ENCODE measurements around the gene LAG3.
"Not testable (repeated sequence)": the region's sequence is repeated elsewhere in the genome, so short reads cannot be mapped to it uniquely, and the experiment has no call there.

Gene LAG3

GRCh38 chr12:6772331-6772695 is at the start of gene LAG3:
LAG3 (plus strand) TSS chr12:6772520; CDS start chr12:6772853, 333 bp downstream.
- DNase-seq (ENCODE audit: low read depth in 4 of 4, low spot score in 1 of 4), result peak in 2 of 4 experiments; percentile 57 to 69

GRCh38 chr12:6722863-6723262 is 49.5 kb upstream of the LAG3 start:
- no peak for DNase-seq (ENCODE audit: low read depth in 4 of 4, low spot score in 1 of 4)

DNA sequence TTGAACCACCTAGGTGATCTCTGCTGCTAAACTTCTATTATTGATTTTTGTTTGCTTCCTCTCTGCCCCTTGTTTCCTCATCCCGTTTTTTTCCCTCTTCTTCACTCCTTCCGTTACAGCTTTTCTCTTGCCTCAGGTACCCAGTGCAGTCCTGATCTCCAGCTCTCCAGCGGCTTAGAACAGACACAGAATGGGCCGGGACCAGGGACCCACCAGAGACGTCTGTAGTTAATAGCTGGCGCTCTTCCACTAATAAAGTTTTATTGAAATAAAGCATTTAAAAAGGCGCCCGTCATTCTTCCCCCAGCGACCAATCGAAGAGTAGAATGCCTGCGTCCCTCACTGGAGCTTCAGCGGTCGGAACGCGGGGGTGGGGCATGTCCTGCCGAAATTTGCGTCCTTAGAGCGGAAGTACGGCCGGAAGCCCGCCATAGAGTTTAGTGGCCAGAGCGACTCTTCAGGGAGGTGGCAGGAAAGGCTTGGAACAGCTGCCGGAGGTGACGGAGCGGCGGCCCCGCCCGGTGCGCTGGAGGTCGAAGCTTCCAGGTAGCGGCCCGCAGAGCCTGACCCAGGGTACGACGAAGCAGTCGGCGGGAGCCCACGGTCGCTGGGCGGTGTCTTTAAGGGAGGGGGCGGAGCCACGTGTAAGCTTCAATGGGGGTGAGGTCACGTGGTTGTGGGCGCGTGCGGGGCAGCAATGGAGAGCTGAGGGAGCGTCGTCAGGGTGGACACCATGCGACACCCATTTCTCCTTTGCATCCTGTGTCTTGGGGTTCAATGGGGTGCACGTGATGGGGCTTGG is 48.5 kb upstream of the LAG3 start, which contains the start of gene COPS7A:
Gene COPS7A (plus strand): TSS at position 440 of the 802 bp plus-strand sequence. CDS start 611 bp downstream, outside the sequence.
- peak; percentile 76 to 99 (median 90) for DNase-seq (ENCODE audit: low read depth in 4 of 4, low spot score in 1 of 4)

DNA sequence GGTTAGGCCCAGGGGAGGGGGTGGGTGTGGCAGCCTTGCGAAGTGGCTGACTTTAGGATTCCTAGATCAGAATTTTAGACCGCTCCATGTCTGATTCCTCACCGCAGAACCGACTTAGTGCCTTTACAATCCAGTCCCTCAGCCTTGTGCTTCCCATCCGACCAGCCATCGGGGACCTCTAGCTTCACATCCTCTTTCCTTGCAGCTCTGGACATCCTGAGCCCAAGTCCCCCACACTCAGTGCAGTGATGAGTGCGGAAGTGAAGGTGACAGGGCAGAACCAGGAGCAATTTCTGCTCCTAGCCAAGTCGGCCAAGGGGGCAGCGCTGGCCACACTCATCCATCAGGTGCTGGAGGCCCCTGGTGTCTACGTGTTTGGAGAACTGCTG is 47.9 kb upstream of the LAG3 start:
- DNase-seq (ENCODE audit: low read depth in 4 of 4, low spot score in 1 of 4), result no peak

- DNase-seq (ENCODE audit: low read depth in 4 of 4, low spot score in 1 of 4), result no peak
Observed at GRCh38 chr12:6725350-6725749, 47.0 kb upstream of the LAG3 start.

DNA sequence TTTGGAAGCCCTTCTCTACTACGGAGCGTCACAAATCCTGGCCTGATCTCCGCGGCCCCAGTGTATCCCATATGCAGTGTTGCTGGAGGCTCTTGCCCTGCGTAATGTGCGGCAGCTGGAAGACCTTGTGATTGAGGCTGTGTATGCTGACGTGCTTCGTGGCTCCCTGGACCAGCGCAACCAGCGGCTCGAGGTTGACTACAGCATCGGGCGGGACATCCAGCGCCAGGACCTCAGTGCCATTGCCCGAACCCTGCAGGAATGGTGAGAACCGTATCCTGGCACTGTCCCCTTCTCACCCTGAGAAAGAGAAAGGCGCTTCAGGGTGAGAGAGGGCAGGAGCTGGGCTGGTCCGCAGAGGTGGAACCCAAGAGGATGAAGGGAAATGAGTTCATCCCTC is 43.1 kb upstream of the LAG3 start:
- no peak for DNase-seq (ENCODE audit: low read depth in 4 of 4, low spot score in 1 of 4)

DNA sequence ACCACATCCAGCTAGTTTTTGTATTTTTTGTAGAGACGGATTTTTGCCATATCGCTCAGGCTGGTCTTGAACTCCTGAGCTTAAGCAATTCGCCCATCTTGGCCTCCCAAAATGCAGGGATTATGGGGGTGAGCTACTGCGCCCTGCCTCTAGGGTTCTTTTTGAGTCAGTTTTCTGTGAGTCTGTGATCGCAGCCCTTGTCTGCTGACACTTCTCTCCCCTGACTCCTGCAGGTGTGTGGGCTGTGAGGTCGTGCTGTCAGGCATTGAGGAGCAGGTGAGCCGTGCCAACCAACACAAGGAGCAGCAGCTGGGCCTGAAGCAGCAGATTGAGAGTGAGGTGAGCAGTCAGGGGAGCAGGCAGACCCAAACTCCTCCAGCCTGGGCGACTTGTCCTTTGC is 42.2 kb upstream of the LAG3 start:
- DNase-seq (ENCODE audit: low read depth in 4 of 4, low spot score in 1 of 4), result no peak

DNA sequence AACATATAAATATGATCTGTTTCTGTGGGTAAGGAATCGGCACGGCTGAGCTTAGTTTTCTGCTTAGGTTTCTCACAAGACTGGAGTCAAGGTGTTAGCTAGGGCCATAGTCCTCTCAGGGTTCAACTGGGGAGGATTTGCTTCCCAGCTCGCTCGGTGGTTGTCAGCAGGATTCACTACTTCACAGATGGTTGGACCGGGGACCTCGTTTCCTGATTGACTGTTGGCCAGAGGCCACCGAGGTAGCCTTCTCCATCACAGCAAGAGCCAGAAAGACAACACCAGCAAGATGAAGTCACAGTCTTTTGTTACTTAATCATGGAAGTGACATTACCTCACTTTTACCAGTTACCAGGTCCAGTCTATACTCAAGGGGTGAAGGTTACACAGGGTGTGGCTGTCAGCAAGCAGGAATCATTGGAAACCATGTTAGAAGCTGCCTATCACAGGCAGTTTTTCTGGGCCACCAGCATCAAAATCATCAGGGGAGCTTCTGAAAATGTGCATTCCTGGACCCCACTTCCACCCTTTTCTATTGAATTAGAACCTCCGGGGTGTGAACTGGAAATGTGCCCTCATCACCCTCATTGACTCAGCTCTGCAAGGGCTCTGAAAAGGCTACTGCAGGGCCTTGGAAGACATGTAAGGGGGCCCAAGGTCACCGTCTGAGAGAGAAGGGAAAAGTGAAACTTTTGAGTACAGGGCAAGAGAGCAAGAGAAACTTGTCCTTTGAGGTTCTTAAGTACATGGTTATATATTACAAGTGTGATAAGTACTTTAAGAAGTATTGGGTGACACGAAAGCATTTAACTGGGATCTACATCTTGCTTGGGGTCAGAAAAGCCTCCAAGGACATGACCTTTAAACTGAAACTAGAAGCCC is 37.6 kb upstream of the LAG3 start:
- no peak for DNase-seq (ENCODE audit: low read depth in 4 of 4, low spot score in 1 of 4)

DNA sequence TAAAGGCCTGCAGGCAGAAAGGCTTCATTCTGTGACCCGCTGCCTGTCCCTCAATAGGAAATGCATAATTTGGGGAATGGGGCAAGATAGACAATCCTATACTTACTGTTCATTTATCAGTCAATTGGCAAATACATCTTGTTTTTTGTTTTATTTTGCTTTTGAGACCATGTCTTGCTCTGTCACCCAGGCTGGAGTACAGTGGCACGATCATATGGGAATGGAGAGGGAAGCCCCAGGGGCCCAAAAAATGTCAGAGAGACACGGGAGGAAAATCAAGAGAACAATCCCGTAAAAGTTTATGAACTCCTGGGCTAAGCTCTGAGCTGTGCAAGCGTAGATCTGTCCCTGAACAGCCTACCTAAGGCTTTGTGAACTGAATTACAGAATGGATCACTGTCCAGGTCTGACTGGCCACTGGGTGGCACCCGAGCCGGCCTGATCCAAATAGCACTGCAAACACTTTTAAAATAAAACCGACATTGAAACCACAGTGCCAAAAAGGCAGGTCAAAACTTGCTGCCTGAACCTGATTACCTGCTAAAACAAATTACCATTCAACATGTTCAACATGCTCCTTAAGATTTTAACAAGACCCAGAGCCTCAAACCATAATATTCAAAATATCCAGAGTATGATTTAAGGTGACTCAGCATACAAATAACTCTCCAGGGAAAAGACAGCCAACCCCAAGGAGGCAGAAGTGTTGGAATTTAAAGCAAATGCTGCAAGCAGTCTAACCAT is 36.7 kb upstream of the LAG3 start:
- no peak for DNase-seq (ENCODE audit: low read depth in 4 of 4, low spot score in 1 of 4)

GRCh38 chr12:6736754-6737153 is 35.6 kb upstream of the LAG3 start:
- no peak for DNase-seq (ENCODE audit: low read depth in 4 of 4, low spot score in 1 of 4)

DNA sequence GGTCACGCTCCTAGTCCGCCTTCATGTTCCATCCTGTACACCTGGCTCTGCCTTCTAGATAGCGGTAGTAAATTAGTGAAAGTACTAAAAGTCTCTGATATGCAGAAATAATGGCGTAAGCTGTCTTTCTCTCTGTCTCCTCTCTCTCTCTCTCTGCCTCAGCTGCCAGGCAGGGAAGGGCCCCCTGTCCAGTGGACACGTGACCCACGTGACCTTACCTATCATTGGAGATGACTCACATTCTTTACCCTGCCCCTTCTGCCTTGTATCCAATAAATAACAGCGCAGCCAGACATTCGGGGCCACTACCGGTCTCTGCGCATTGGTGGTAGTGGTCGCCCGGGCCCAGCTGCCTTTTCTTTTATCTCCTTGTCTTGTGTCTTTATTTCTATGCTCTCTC is 30.2 kb upstream of the LAG3 start:
- not testable (repeated sequence) for DNase-seq (ENCODE audit: low read depth in 4 of 4, low spot score in 1 of 4)

DNA sequence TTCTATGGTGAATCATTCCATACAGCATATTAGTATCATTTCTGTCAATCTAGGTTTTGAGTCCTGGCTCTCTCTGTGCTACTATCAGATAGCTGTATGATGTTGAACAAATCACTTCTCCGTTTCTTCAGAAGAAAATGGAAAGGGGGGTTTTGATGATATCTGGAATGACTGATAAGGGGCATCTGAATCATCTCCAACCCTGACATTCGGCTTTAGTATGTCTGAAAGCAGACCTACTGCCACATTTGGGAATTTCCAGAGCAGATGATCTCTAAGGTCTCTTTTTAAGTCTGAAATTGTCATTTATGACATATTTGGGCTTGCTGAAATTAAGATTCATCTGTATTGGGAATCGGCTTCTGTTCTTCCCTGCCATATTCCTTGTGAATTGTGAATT is 29.5 kb upstream of the LAG3 start:
- no peak for DNase-seq (ENCODE audit: low read depth in 4 of 4, low spot score in 1 of 4)

DNA sequence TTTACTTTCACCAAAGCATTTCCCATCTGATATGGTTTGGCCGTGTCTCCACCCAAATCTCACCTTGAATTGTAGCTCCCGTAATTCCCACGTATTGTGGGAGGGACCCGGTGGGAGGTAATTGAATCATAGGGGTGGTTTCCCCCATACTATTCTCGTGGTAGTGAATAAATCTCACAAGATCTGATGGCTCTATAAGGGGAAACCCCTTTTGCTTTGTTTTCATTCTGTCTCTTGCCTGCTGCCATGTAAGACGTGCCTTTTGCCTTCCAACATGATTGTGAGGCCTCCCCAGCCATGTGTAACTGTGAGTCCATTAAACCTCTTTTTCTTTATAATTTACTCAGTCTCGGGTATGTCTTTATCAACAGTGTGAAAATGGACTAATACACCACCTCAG is 29.0 kb upstream of the LAG3 start:
- not testable (repeated sequence) for DNase-seq (ENCODE audit: low read depth in 4 of 4, low spot score in 1 of 4)

GRCh38 chr12:6745741-6746525 is 26.4 kb upstream of the LAG3 start:
- no peak for DNase-seq (ENCODE audit: low read depth in 4 of 4, low spot score in 1 of 4)

DNA sequence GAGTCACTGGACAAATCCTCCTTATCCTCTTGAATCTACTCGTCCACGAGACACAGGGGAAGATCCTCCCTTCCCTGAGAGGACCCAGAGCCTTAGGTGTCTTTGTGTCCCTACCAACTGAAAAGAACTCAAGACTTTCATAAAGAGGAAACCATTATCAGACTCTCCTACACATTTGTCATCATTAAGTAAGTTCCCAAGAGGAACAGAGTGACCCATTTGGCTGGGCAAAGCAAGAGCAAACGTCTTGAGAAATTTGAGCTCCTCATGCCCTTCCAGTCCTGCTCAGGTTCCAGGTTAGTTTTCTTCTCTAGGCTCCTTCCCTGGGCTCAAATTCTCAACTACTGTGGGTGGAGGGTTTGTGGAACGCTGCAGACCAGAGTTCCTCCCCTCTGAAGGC is 25.1 kb upstream of the LAG3 start:
- DNase-seq (ENCODE audit: low read depth in 4 of 4, low spot score in 1 of 4), result no peak

DNA sequence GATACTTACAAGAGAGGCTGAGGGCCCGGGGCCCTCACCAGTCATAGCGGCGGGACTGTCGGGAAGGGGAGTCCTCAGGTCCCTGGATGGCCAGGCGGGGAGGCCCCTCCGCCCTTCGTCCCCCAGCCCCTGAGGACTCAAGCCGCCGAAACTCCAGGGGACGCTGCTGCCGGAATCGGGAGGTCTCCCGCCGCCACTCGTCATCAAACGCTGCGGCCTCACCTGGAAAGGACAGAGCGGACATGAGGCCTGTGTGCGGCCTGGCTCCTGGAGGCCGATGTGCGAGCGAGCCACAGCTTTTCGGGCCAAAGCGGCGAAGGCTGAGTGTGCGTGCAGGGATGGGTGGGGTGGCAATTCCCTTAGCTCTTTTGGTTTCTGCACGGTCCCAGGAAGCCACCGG is 23.6 kb upstream of the LAG3 start:
- DNase-seq (ENCODE audit: low read depth in 4 of 4, low spot score in 1 of 4), result no peak

GRCh38 chr12:6750506-6750905 is 21.8 kb upstream of the LAG3 start:
- DNase-seq (ENCODE audit: low read depth in 4 of 4, low spot score in 1 of 4), result no peak

GRCh38 chr12:6751767-6752166 is 20.6 kb upstream of the LAG3 start:
- no peak for DNase-seq (ENCODE audit: low read depth in 4 of 4, low spot score in 1 of 4)

- no peak for DNase-seq (ENCODE audit: low read depth in 4 of 4, low spot score in 1 of 4)
Observed at GRCh38 chr12:6752167-6752920, 20.0 kb upstream of the LAG3 start.
